ENCODE results near the gene KCTD6.
A peak's percentile ranks its signal among the peaks of the same experiment; 100 is the strongest.

KCTD6 gene

GRCh38 chr3:58491506-58492402 lies at the start of gene KCTD6:
KCTD6 (plus strand) TSS chr3:58492096; CDS start chr3:58498756, 6,660 bp downstream.
- peak; percentile 81 to 89 for DNase-seq (ENCODE audit: low read depth in 2 of 2)

- DNase-seq (ENCODE audit: low read depth in 2 of 2) = no peak
Observed at GRCh38 chr3:58452176-58452575, 39.7 kb upstream of the KCTD6 start.

GRCh38 chr3:58459160-58459559 lies 32.7 kb upstream of the KCTD6 start:
- no peak for DNase-seq (ENCODE audit: low read depth in 2 of 2)

DNA sequence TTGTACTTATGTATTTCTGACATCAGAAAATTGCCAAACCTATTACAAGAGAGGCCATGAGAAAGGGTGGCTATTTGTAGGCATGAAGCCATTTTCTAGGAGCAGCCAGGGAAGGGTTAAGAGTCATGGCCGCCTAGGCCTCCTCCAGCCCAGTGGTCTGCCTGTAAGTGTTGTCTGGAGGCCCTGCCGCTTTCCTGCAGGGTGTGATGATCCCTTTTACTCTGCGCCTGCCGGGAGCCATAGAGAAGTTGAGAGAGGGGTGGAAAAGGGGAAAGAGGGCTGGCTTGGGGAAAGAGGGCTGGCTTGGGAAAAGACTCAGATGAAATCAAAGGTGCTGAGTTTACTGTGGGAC lies 29.1 kb upstream of the KCTD6 start:
- no peak for DNase-seq (ENCODE audit: low read depth in 2 of 2)

GRCh38 chr3:58463181-58463941 lies 28.5 kb upstream of the KCTD6 start:
- DNase-seq (ENCODE audit: low read depth in 2 of 2) = peak; percentile 63 to 65

GRCh38 chr3:58463942-58464271 lies 28.0 kb upstream of the KCTD6 start:
- no peak for DNase-seq (ENCODE audit: low read depth in 2 of 2)

DNA sequence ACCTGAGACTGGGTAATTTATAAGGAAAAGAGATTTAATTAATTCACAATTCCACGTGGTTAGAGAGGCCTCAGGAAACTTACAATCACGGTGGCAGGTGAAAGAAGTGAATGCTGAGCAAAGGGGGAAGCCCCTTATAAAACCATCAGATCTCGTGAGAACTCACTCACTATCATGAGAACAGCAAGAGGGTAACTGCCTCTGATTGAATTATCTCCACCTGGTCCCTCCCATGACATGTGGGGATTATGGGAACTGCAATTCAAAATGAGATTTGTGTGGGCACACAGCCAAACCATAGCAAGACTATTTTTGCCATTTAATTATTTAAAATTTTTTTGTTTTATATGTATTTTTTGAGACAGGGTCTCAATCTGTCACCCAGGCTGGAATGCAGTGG lies 27.0 kb upstream of the KCTD6 start:
- no peak for DNase-seq (ENCODE audit: low read depth in 2 of 2)

DNA sequence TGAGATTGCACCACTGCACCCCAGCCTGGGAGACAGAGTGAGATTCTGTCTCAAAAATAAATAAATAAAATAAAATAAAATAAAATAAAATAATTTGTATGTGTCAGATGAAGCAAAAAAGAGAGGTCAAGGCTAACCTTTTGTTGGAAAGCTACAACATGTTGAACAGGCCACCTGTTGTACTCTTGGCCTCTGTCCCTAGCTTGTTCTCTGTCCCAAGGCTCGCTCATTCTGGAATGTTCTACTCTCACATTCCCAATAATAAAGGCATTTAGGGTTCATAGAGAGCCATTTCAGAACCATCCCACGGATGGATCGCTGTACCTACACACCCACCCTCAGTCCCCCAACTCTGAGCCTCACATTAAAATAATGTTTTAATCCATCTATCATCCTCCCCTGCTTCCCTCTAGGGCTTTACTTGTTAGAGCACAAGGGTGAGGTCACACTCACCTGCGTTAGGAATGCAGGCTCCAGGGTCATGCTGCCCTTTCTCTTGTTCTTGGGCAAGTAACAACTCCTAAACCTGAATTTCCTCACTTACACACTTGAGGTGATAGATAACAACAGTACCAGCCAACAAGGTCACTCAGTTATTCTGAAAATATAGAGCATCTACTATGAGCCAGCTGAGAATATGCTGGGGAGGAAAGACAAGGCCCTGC lies 24.9 kb upstream of the KCTD6 start:
- DNase-seq (ENCODE audit: low read depth in 2 of 2) = no peak

DNA sequence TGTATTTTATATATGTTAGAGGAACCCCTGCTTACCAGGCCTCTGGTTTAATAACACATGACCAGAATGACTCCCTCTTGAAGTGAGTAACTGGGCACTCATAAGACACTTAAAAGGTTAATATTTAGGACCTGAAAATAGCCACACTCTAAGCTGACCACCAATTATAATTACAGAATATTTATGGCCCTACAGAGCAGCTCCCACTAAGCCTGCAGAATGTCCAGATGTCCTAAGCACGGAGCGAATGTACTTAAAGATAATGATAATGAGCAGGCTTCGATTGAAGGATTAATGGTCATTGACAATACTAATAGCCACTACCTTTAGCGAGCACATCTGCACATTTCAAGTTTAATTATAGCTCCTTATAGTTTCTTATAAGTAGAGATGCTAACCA lies 22.8 kb upstream of the KCTD6 start:
- DNase-seq (ENCODE audit: low read depth in 2 of 2) = no peak

GRCh38 chr3:58470363-58471024 lies 21.4 kb upstream of the KCTD6 start:
- no peak for DNase-seq (ENCODE audit: low read depth in 2 of 2)

GRCh38 chr3:58471025-58471887 lies 20.6 kb upstream of the KCTD6 start:
- peak in 1 of 2 donors; percentile 4 for DNase-seq (ENCODE audit: low read depth in 2 of 2)

DNA sequence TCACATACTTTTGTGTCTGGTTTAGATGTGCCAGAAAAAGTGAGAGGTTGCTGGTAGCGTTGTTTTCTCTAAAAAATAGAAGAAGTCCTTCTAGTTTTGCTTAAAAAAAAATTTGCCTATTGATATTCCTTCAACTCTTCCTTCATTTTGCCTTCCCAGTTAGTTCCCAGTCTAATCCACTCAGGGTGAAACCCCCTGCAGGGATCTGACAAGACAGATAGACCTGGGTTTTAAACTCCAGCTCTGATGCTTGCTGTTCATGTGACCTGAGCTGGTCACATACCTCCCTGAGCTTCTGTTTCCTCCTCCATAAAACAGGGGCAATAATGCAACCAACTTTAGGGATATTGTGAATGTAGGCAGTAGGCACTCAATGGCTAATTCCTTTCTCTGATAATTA lies 18.6 kb upstream of the KCTD6 start:
- DNase-seq (ENCODE audit: low read depth in 2 of 2) = no peak

DNA sequence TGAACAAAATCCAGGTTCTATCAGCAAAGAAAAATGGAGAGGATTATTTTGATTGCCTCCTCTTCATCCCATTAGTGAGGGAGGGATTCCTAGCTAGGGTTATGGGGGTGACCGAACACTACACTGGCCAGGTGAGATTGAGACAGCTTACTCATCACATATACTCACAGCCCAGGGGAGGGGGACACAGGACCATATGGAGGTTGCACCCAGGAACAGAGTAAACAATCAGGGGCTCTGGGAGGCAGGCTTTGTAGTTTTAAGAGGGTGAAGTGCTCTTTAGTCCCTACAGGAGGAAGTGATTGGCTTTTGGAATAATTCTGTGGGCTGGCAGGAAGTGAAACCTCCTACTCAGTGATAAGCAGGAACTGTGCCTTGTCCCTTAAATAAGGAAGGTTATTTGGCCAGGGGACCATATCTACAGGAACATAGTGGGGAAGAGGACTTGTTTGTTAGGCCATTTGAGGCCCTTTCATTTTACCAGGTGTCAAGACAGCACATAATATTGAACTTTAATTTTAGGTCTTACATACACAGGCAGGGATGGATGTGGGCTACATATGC lies 17.5 kb upstream of the KCTD6 start:
- no peak for DNase-seq (ENCODE audit: low read depth in 2 of 2)

DNA sequence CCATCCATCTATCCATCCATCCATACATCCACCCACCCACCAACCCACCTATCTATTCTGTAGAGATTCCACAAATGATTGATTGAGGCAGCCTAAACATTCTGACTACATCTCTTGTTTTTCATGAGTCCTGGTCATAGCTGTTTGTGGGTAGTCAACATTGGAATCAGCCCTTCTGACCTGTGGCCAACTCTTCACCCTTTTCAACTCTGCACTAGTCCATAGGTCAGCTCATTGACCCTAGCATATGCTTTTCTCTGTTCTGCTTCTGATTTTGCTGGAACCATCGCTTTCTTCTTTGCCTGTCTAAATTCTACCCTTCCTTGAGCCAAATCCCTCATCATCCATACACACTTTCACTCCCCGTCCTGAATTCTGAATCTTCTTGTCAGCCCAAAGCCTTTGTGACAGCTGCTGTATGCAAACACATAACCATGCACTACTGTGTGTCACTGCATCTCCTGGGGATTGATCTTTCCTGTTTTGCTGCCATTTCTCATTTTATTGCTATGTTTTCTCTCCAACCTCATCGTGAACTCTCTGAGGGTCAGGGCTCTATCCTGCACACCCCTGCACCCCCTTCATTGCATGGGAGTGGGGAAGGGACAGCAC lies 16.8 kb upstream of the KCTD6 start:
- DNase-seq (ENCODE audit: low read depth in 2 of 2) = no peak

DNA sequence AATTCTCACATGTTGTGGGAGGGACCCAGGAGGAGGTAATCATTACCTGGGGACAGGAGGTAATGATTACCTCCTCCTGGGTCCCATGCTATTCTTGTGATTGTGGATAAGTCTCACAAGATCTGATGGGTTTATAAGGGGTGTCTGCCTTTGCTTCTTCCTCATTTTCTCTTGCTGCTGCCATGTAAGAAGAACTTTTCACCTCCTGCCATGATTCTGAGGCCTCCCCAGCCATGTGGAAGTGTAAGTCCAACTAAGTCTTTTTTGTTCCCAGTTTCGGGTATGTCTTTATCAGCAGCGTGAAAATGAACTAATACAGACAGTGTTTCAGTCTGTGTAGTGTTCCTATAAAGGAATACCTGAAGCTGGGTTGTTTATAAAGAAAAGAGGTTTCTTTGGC lies 13.1 kb upstream of the KCTD6 start:
- no peak for DNase-seq (ENCODE audit: low read depth in 2 of 2)

GRCh38 chr3:58480309-58480708 lies 11.6 kb upstream of the KCTD6 start:
- no peak for DNase-seq (ENCODE audit: low read depth in 2 of 2)

DNA sequence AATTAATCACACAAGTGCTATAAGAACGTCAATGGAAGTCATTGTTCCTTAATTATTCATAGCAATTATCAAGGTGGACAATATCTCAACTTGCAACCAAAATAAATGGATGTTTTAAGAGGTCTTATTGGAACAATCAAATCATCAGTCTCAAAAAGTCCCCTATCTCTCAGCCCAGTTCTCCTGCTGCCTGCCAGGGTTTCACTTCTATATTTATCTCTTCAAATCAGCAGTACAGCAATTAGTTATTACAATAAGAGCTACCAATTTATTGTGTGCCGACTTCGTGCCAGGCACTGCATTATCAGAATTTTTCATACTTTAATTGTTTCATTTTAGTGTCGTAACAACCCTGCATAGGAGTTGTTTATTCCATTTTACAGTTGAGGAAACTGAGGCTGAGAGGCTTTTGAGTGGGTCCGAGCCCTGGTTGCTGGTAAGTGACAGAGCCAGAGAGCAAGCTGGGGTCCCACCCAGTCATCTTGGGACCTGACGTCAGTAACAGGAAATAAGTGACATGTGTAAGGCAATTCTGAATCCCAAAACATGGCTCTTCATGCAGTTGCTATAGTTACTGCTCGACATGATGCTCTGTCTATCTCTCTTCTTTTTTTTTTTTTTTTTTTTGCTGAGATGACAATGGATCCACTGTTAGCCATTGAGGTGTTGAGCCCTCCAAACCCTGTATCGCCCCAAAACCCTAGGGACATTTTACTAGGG lies 8.8 kb upstream of the KCTD6 start:
- no peak for DNase-seq (ENCODE audit: low read depth in 2 of 2)

- DNase-seq (ENCODE audit: low read depth in 2 of 2) = no peak
Observed at GRCh38 chr3:58484045-58484721, 7.7 kb upstream of the KCTD6 start.

DNA sequence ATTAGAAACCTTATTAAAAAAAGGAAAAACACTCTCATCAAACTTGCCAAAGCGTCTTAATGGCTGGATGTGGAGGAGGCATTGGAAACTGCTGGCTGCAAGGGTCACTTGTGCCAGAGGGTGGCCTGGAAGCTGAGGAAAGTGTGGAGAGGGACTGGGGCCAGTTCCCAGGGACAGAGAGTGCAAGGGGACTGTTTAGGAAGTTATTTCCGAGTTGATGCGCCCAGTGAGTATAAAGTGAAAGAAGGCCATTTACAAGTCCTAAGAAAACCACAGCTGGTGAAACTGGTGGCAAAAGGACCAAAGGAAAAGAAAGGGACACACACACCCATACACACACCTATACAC lies 7.2 kb upstream of the KCTD6 start:
- no peak for DNase-seq (ENCODE audit: low read depth in 2 of 2)
